Measurements from ENCODE around the gene SPRR2G.
"Not testable (repeated sequence)": the region's sequence is repeated elsewhere in the genome, so short reads cannot be mapped to it uniquely, and the experiment has no call there.

Gene SPRR2G

GRCh38 chr1:153150846-153151245 lies at the start of gene SPRR2G:
Gene SPRR2G, minus strand, starts transcription at chr1:153150890. Its CDS starts 780 bp downstream, at chr1:153150110.
- no peak for DNase-seq (ENCODE audit: low read depth in 2 of 2)

- DNase-seq (ENCODE audit: low read depth in 2 of 2): no peak
Observed at GRCh38 chr1:153195216-153195615, 44.5 kb upstream of the SPRR2G start.

- no peak for DNase-seq (ENCODE audit: low read depth in 2 of 2)
Observed at GRCh38 chr1:153194331-153195050, 43.8 kb upstream of the SPRR2G start.

DNA sequence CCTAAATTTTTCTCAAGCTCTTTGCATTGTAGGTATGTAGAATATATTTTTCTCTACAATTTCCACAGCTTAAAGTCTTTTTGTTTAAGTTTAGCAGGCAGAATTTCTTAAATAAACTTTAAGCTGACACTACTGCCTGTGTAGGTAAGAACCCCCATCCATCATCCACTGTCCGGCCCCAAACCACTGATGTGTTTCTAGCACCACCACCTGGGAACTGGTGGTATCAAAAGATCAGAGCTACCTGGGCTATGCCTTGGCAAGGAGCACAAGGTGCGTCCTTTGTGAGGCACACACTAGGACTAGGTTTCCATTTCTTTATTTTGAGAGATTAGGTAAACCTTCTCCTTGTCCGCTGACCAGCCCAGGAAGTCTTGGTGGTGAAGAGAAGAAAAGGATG lies 42.0 kb upstream of the SPRR2G start:
- no peak for DNase-seq (ENCODE audit: low read depth in 2 of 2)

DNA sequence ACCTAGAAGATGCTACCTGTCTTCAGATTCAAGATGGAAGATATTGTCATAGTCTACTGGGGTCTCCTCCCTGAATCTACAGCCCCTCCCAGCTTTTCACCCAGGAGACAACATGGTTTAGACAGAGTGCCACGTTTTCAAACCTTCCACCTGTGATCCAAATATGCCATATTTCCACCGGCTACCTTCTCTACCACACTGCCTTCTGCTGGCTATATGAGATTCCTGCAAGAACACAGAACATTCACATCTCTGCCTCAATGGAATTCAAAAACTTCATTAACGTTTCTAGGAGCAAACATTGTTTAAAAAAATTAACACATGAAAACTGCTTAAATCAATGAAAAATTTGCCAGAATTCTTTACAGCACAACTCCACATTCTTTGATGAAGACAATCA lies 39.7 kb upstream of the SPRR2G start:
- no peak for DNase-seq (ENCODE audit: low read depth in 2 of 2)

DNA sequence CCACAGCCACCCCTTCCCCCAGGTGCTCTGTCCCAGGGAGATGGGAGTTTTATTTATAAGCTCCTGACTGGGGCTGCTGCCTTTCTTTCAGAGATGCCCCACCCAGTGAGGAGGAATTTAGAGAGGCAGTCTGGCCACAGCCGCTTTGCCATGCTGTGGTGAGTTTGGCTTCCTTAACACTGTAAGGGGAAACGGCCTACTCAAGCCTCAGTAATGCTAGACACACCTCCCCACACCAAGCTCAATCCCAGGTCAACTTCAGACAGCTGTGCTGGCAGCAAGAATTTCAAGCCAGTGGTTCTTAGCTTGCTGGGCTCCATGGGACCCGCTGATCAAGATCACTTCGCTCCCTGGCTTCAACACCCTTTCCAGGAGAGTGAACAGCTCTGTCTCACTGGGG lies 37.6 kb upstream of the SPRR2G start:
- DNase-seq (ENCODE audit: low read depth in 2 of 2): not testable (repeated sequence)

DNA sequence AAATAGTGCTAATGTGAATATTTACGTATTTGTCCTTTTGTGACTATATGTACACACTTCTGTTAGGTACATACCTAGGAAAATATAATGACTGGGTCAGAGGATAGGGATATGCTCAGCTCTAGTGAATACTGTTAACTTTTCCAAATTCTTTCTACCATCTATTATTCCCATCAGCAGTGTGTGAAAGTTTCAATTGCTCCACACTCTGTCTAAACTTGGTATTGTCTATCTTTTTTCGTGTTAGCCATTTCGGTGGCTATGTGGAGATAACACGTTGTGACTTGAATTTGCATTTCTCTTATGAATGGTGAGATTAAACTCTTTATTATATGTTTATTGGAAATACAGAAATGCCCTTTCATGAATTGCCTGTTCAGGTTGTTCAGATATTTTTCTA lies 29.9 kb upstream of the SPRR2G start:
- no peak for DNase-seq (ENCODE audit: low read depth in 2 of 2)

DNA sequence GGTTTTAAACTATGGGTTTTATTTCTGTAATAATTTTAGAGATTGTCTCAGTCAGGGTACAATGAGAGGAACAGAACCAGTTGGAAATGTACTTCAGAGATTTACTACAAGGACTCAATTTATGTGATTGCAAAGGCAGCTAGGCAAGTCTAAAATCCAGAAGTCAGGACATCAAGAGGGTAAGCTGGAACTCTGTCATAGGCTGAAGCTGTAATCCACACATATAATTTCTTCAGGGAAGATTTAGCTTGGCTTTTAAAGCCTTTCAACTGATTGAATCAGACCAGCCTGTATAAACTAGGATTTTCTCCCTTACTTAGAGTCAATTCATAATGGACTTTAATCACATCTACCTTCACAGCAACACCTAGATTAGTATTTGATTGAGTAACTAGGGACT lies 28.2 kb upstream of the SPRR2G start:
- DNase-seq (ENCODE audit: low read depth in 2 of 2): no peak

GRCh38 chr1:153174624-153175023 lies 23.9 kb upstream of the SPRR2G start:
- no peak for DNase-seq (ENCODE audit: low read depth in 2 of 2)

DNA sequence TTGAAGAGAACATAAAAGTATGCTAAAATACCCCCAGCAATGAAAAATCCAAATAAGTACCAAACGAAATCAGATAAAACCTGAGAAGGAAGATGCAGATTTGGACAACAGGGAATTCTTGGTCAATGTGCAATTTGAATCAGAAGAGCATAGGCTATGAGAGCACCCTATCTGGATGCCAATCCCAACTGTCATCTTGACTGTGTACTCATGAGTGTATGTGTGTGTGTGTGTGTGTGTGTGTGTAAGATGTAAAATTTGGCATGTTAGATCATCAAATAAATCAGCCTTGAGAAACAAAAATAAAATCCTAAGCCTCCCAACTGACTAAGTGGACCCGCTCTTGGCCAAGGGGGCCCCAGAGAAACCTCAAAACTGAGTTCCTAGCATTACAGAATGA lies 18.0 kb upstream of the SPRR2G start:
- DNase-seq (ENCODE audit: low read depth in 2 of 2): no peak

DNA sequence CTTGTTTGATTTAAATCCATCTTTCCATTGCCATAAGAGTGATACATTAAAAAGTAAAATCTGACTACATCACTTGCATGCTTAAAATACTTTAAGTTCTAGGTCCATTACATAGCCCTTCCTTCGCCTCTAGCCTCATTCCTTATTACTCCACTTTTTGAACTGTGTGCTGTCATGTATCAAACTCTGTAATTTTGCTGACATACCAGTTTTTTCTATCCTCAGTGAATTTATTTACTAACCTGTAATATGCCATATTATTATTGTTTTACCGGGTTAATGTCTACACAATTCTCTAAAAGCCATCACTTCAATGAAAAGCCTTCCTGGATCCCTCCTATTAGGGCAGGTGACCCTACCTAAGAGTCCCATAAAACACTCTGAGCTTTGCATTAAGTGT lies 4.9 kb upstream of the SPRR2G start:
- no peak for DNase-seq (ENCODE audit: low read depth in 2 of 2)

DNA sequence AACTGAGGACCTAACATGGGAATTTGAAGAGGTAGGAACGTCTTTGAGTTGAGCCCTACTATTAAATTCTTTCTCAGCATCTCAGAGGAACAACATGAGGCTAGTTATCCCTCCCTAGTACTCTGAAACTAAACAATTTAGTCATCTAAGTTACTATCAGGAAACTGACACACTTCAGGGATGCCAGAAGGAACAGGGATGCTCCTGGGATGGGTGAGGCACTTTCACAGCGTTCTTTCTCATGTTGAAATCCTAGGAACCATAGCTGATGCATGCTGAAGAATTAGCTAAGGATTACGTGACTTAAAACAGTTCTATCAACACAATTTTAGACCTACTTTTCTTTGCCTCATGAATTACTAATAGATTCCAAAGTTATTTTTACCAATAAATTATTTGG lies 1.8 kb upstream of the SPRR2G start:
- DNase-seq (ENCODE audit: low read depth in 2 of 2): no peak

GRCh38 chr1:153141377-153141776 lies 9.3 kb downstream of the SPRR2G start:
- DNase-seq (ENCODE audit: low read depth in 2 of 2): no peak

DNA sequence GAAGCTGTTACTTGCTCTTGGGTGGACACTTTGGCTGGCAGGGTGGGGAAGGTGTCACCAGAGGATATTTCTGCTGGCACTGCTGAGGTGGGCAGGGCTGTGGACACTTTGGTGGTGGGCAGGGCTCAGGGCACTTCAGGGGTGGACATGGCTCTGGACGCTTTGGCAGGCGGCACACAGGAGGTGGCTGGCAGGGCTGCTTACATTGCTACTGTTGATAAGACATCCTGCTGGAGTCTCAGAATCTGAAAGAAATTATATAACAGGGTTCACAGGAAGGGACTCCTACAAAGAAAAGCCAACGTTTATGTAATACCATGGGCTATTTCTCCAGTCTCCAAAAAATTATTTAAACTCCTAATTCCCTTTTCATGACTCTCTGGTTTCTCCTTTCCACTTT lies 10.2 kb downstream of the SPRR2G start:
- DNase-seq (ENCODE audit: low read depth in 2 of 2): no peak

DNA sequence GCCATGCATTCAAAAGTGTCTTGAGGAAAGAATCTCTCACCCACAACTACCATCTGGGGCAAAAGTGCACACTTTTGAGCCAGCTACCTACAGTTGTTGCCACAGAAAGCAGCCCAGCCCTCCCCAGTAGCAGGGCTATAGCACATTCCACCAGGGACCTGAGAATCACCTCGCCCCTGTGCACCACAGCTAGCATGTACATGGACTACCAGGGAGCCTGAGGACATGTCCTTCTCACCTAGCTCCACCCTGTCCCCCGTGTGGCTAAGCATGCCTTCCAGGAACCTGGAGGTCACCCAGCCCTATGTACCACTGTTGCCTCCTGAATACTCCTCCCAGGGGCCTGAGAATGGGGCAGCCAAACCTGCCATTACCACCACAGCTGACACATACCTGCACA lies 16.9 kb downstream of the SPRR2G start:
- DNase-seq (ENCODE audit: low read depth in 2 of 2): no peak

GRCh38 chr1:153133267-153133666 lies 17.4 kb downstream of the SPRR2G start:
- DNase-seq (ENCODE audit: low read depth in 2 of 2): no peak

DNA sequence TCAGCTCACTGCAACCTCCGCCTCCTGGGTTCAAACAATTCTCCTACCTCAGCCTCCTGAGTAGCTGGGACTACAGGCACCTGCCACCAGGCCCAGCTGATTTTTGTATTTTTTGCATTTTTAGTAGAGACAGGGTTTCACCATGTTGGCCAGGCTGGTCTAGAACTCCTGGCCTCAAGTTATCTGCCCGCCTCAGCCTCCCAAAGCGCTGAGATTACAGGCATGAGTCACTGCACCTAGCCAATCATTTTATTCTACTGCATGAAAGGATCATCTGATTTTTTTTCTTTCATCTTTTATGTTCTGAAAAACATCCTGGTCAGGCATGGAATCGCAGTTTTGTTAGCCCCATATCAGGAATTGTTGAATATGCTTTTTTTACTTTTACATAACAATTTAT lies 22.0 kb downstream of the SPRR2G start:
- not testable (repeated sequence) for DNase-seq (ENCODE audit: low read depth in 2 of 2)

- DNase-seq (ENCODE audit: low read depth in 2 of 2): no peak
Observed at GRCh38 chr1:153127296-153127695, 23.4 kb downstream of the SPRR2G start.

- DNase-seq (ENCODE audit: low read depth in 2 of 2): no peak
Observed at GRCh38 chr1:153125536-153125935, 25.2 kb downstream of the SPRR2G start.

DNA sequence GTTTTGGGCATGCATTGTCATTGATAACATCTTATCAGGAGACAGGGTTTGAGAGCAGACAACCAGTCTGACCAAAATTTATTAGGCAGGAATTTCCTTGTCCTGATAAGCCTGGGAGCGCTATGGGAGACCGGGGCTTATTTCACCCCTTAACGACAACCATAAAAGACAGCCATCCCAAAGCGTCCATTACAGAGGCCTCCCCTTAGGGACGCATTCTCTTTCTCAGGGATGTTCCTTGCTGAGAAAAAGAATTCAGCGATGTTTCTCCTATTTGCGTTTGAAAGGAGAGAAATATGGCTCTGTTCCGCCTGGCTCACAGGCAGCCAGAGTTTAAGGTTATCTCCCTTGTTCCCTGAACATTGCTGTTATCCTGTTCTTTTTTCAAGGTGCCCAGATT lies 26.9 kb downstream of the SPRR2G start:
- not testable (repeated sequence) for DNase-seq (ENCODE audit: low read depth in 2 of 2)

DNA sequence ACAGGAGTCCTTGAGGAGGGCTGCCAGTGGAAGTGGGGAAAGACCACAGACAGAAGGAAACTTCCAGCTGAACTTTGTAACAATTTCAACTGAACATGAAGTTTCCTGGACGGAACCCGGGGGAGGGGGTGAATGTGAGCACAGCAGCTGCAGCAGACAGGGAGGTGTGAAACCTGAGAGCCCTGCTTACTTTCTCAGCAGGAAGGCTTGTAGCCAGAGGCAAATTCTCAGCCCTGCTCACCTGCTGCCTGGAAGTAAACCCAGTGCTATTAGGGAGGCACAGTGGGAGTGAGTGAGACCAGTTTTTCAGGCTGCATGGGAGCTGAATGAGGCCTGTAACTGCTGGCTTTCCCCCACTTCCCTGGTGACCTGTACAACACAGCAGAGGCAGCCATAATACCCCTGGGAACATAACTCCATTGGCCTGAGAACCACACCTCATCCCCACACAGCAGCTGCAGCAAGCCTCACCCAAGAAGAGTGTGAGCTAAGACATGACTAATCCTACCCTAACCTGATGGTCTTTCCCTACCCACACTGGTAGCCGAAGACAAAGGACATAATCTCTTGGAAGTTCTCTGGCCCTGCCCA lies 27.8 kb downstream of the SPRR2G start:
- DNase-seq (ENCODE audit: low read depth in 2 of 2): no peak

GRCh38 chr1:153120945-153121344 lies 29.7 kb downstream of the SPRR2G start:
- no peak for DNase-seq (ENCODE audit: low read depth in 2 of 2)

- DNase-seq (ENCODE audit: low read depth in 2 of 2): no peak
Observed at GRCh38 chr1:153119491-153119971, 31.2 kb downstream of the SPRR2G start.

DNA sequence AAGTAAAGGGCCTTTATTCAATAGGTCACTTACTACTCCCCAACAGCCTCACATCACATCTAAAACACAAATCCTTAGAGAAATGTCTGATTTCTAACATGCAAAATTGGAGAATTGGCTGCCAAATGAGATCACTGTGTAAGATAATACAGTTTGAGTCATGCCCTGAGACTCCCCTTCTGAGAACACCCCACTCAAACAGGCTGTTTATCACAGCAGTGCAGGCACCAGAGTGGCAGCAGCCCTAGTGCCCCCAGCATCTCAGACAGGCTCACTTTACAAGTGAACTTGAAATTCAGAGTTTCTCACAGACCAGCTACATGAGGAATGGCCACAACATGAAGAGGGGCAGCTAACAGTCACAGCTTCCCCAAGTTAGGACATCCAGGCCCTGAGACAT lies 35.4 kb downstream of the SPRR2G start:
- not testable (repeated sequence) for DNase-seq (ENCODE audit: low read depth in 2 of 2)
